Measurements from ENCODE around the gene IBA57. TPM values are rescaled to one million over a fixed set of nuclear protein-coding genes. Genes with fewer than 3 reads are reported as not detected.

Gene IBA57
- total and polyA plus RNA-seq, 2 donors: 5.4 to 6.6 TPM

GRCh38 chr1:228209657-228210056 is 44.1 kb downstream of the IBA57 start:
- DNase-seq (ENCODE audit: extremely low spot score): no peak
- Histone ChIP-seq H3K4me3 (ENCODE audit: low read depth, low read length) (no peak overlapping the region), H3K4me1 (ENCODE audit: insufficient read depth) (no peaks in the 10 kb centered on the region), H3K27ac (ENCODE audit: low read depth) (no peak overlapping the region), H3K36me3 (ENCODE audit: insufficient read depth) (no peaks in the 10 kb centered on the region)
- 84% methylated on average over 3 of the region's 3 CpGs for WGBS

- Histone ChIP-seq H3K36me3 (ENCODE audit: insufficient read depth) (no peaks in the 10 kb centered on the region), H3K27ac (ENCODE audit: low read depth) (no peak overlapping the region), H3K4me3 (ENCODE audit: low read depth, low read length) (no peak overlapping the region), H3K4me1 (ENCODE audit: insufficient read depth) (no peaks in the 10 kb centered on the region)
- 77% methylated on average over 11 of the region's 11 CpGs for WGBS
- DNase-seq (ENCODE audit: extremely low spot score): no peak
Measured at GRCh38 chr1:228210076-228210651, 44.6 kb downstream of the IBA57 start.

- no peaks in the 10 kb centered on the region for H3K4me1 ChIP-seq (ENCODE audit: insufficient read depth)
- no peak for DNase-seq (ENCODE audit: extremely low spot score)
- H3K27ac ChIP-seq (ENCODE audit: low read depth): no peak overlapping the region
- WGBS: 92% methylated on average over 16 of the region's 16 CpGs
- H3K36me3 ChIP-seq (ENCODE audit: insufficient read depth): no peaks in the 10 kb centered on the region
- no peak overlapping the region for H3K4me3 ChIP-seq (ENCODE audit: low read depth, low read length)
Measured at GRCh38 chr1:228210712-228211530, 45.3 kb downstream of the IBA57 start.

GRCh38 chr1:228211531-228212414 is 46.2 kb downstream of the IBA57 start:
- Histone ChIP-seq H3K4me1 (ENCODE audit: insufficient read depth) (no peaks in the 10 kb centered on the region), H3K36me3 (ENCODE audit: insufficient read depth) (no peaks in the 10 kb centered on the region), H3K4me3 (ENCODE audit: low read depth, low read length) (no peak overlapping the region), H3K27ac (ENCODE audit: low read depth) (no peak overlapping the region)
- DNase-seq (ENCODE audit: extremely low spot score): no peak
- 69% methylated on average over 96 of the region's 96 CpGs for WGBS

- no peak for DNase-seq (ENCODE audit: extremely low spot score)
- Histone ChIP-seq H3K27ac (ENCODE audit: low read depth) (no peak overlapping the region), H3K4me1 (ENCODE audit: insufficient read depth) (no peaks in the 10 kb centered on the region), H3K4me3 (ENCODE audit: low read depth, low read length) (peak overlapping the region; percentile 57), H3K36me3 (ENCODE audit: insufficient read depth) (no peaks in the 10 kb centered on the region)
- 18% methylated on average over 66 of the region's 66 CpGs for WGBS
Measured at GRCh38 chr1:228212415-228212965, 46.9 kb downstream of the IBA57 start.

GRCh38 chr1:228212966-228213844 is 47.6 kb downstream of the IBA57 start:
- DNase-seq (ENCODE audit: extremely low spot score): peak; percentile 48
- H3K36me3 ChIP-seq (ENCODE audit: insufficient read depth): peaks cover 1% of the 10 kb centered on the region
- no peak overlapping the region for H3K27ac ChIP-seq (ENCODE audit: low read depth)
- 1% methylated on average over 67 of the region's 67 CpGs for WGBS
- no peaks in the 10 kb centered on the region for H3K4me1 ChIP-seq (ENCODE audit: insufficient read depth)
- H3K4me3 ChIP-seq (ENCODE audit: low read depth, low read length): peak overlapping the region; percentile 57

GRCh38 chr1:228213917-228214808 is 48.6 kb downstream of the IBA57 start:
- DNase-seq (ENCODE audit: extremely low spot score): no peak
- Histone ChIP-seq H3K4me3 (ENCODE audit: low read depth, low read length) (peak overlapping the region; percentile 57), H3K36me3 (ENCODE audit: insufficient read depth) (peaks cover 1% of the 10 kb centered on the region), H3K4me1 (ENCODE audit: insufficient read depth) (no peaks in the 10 kb centered on the region), H3K27ac (ENCODE audit: low read depth) (no peak overlapping the region)
- WGBS: 34% methylated on average over 48 of the region's 48 CpGs

- H3K4me3 ChIP-seq (ENCODE audit: low read depth, low read length): no peak overlapping the region
- peaks cover 1% of the 10 kb centered on the region for H3K36me3 ChIP-seq (ENCODE audit: insufficient read depth)
- no peak for DNase-seq (ENCODE audit: extremely low spot score)
- no peaks in the 10 kb centered on the region for H3K4me1 ChIP-seq (ENCODE audit: insufficient read depth)
- 93% methylated on average over 23 of the region's 23 CpGs for WGBS
- no peak overlapping the region for H3K27ac ChIP-seq (ENCODE audit: low read depth)
Measured at GRCh38 chr1:228214921-228215662, 49.5 kb downstream of the IBA57 start.

GRCh38 chr1:228215663-228216116 is 50.1 kb downstream of the IBA57 start:
- DNase-seq (ENCODE audit: extremely low spot score): no peak
- Histone ChIP-seq H3K4me3 (ENCODE audit: low read depth, low read length) (no peak overlapping the region), H3K4me1 (ENCODE audit: insufficient read depth) (no peaks in the 10 kb centered on the region), H3K27ac (ENCODE audit: low read depth) (no peak overlapping the region), H3K36me3 (ENCODE audit: insufficient read depth) (peaks cover 1% of the 10 kb centered on the region)
- WGBS: 93% methylated on average over 13 of the region's 13 CpGs

GRCh38 chr1:228216371-228217320 is 51.0 kb downstream of the IBA57 start:
- Histone ChIP-seq H3K4me3 (ENCODE audit: low read depth, low read length) (no peak overlapping the region), H3K36me3 (ENCODE audit: insufficient read depth) (peaks cover 1% of the 10 kb centered on the region), H3K27ac (ENCODE audit: low read depth) (no peak overlapping the region), H3K4me1 (ENCODE audit: insufficient read depth) (no peaks in the 10 kb centered on the region)
- DNase-seq (ENCODE audit: extremely low spot score): no peak
- WGBS: 90% methylated on average over 53 of the region's 53 CpGs
